Fibroblast of mammary gland (primary cell): Measurements from ENCODE around the gene MRPL43.

Experiments used
- DNase-seq: peaks from one replicate; pipeline ENCODE4 v3.0.0-alpha.2; 2010; ENCODE audit warnings: low read depth
- H3K4me3 ChIP-seq: 2 replicates; pipeline ENCODE4 v1.5.1; 2011; ENCODE audit warnings: low read depth, mild to moderate bottlenecking, low read length, moderate library complexity; ENCODE audit not compliant: control insufficient read depth
- TF ChIP-seq, protein P1 (sequence below): conservative IDR thresholded peaks from 2 replicates; pipeline ENCODE4 v1.5.1; 2011; ENCODE audit warnings: low read depth, low read length, inconsistent platforms; ENCODE audit not compliant: control insufficient read depth, insufficient read depth

The MRPL43 gene

GRCh38 chr10:101018600-101019439 lies 31.5 kb upstream of the MRPL43 start:
- peak; percentile 76 for DNase-seq
- H3K4me3 ChIP-seq: no peak overlapping the region
- TF ChIP-seq, protein P1, sequence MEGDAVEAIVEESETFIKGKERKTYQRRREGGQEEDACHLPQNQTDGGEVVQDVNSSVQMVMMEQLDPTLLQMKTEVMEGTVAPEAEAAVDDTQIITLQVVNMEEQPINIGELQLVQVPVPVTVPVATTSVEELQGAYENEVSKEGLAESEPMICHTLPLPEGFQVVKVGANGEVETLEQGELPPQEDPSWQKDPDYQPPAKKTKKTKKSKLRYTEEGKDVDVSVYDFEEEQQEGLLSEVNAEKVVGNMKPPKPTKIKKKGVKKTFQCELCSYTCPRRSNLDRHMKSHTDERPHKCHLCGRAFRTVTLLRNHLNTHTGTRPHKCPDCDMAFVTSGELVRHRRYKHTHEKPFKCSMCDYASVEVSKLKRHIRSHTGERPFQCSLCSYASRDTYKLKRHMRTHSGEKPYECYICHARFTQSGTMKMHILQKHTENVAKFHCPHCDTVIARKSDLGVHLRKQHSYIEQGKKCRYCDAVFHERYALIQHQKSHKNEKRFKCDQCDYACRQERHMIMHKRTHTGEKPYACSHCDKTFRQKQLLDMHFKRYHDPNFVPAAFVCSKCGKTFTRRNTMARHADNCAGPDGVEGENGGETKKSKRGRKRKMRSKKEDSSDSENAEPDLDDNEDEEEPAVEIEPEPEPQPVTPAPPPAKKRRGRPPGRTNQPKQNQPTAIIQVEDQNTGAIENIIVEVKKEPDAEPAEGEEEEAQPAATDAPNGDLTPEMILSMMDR: peak; percentile 69

DNA sequence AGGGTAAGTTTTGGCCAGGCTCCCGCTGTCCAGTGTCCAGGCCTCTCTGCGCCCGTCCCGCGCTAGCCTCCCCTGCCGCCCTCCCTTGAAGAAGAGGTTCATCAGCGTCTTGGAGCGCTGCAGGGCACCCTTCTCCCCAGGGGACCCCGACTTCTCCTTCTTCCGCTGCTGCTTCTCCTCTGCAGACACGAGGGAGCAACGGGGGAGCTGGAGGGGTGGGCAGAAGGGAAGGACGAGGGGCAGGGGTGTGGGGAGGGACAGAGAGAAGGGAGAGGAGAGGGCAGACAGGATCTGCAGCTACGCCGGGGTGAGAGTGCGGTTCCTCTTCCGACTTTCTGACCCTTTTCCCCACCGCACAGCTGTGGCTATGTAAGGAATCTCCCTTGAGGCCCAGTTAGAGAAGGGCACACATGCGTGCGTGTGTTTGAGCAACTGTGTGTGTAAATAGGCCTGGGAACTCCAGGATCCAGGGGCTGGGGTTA lies 30.9 kb upstream of the MRPL43 start:
- no peak for DNase-seq
- TF ChIP-seq, protein P1: no peak

GRCh38 chr10:101016814-101017213 lies 29.5 kb upstream of the MRPL43 start:
- H3K4me3 ChIP-seq: no peak overlapping the region
- TF ChIP-seq, protein P1: no peak
- no peak for DNase-seq

More for the DNA sequence above, 30.9 kb upstream of the MRPL43 start:
- H3K4me3 ChIP-seq: no peak overlapping the region

- no peak overlapping the region for H3K4me3 ChIP-seq
- DNase-seq: no peak
- TF ChIP-seq, protein P1: no peak
Observed at GRCh38 chr10:101015582-101015973, 28.3 kb upstream of the MRPL43 start.

DNA sequence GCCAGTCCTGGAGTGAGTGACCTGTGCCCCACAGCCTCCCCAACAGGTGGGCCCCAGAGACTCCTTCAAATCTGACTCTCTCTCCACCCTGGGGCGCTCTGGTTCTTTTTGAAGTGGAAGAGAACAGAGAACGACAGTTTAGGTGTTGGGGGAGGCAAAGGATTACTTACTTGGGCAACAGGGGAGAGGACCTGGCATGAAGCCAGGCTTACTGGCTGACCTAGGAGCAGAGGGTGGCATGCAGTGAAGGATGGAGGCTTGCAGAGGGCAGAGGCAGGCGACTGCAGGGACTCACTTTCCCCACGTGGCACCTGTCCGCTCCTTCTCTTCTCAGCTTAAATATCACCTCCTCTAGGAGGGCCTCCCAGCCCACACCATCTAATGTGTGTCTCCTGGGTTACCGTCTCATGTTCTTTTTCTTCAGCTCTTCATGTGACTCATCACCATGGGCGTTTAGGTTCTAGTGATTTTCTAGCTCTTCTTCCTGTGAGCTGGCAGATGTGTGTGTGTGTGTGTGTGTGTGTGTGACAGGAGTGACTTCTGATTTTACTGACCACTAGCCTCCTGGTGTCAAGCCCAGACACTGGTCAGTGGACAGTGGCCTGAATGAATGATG lies 27.8 kb upstream of the MRPL43 start:
- H3K4me3 ChIP-seq: no peak overlapping the region
- peak; percentile 98 for DNase-seq
- TF ChIP-seq, protein P1: no peak

- DNase-seq: peak; percentile 67
- TF ChIP-seq, protein P1: peak; percentile 95
- H3K4me3 ChIP-seq: no peak overlapping the region
Observed at GRCh38 chr10:101014230-101014884, 27.1 kb upstream of the MRPL43 start.
